ENCODE measurements around the gene RAD51. TPM values are rescaled to one million over a fixed set of nuclear protein-coding genes. Genes with fewer than 3 reads are reported as not detected.
A peak's percentile ranks its signal among the peaks of the same experiment; 100 is the strongest.
"Not testable (repeated sequence)": the region's sequence is repeated elsewhere in the genome, so short reads cannot be mapped to it uniquely, and the experiment has no call there.

Gene RAD51
- total RNA-seq = 1 to 10 TPM; 1.9 to 8.5 (median 4.5) TPM

GRCh38 chr15:40694688-40695468, at the start of gene RAD51:
Gene RAD51 (plus strand): TSS chr15:40695174. CDS start chr15:40698759, 3,585 bp downstream.
- H3K27ac ChIP-seq = peak within 1 kb of the TSS; percentile 97 to 100 (median 99)
- H3K36me3 ChIP-seq = peaks cover 0 to 25% (median 0%) of the 10 kb centered on the region in 3 donors
- peak; percentile 77 for DNase-seq
- TF ChIP-seq POLR2A (IDR thresholded peaks at IDR 0.05) = peak in 2 of 4 donors; percentile 45 to 62
- TF ChIP-seq, protein P1, sequence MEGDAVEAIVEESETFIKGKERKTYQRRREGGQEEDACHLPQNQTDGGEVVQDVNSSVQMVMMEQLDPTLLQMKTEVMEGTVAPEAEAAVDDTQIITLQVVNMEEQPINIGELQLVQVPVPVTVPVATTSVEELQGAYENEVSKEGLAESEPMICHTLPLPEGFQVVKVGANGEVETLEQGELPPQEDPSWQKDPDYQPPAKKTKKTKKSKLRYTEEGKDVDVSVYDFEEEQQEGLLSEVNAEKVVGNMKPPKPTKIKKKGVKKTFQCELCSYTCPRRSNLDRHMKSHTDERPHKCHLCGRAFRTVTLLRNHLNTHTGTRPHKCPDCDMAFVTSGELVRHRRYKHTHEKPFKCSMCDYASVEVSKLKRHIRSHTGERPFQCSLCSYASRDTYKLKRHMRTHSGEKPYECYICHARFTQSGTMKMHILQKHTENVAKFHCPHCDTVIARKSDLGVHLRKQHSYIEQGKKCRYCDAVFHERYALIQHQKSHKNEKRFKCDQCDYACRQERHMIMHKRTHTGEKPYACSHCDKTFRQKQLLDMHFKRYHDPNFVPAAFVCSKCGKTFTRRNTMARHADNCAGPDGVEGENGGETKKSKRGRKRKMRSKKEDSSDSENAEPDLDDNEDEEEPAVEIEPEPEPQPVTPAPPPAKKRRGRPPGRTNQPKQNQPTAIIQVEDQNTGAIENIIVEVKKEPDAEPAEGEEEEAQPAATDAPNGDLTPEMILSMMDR (IDR thresholded peaks at IDR 0.05) = no peak
- WGBS, 2 donors = 0 to 1% methylated on average over 28 to 36 of the region's 81 CpGs
- H3K4me3 ChIP-seq = peak within 1 kb of the TSS; percentile 65 to 86 (median 80)
- H3K9me3 ChIP-seq = no peaks in the 10 kb centered on the region
- H3K27me3 ChIP-seq = no peaks in the 10 kb centered on the region
- H3K4me1 ChIP-seq = peaks cover 13 to 24% (median 18%) of the 10 kb centered on the region in 3 donors
- intact Hi-C loops (cut with DNase I) = no loop called here

DNA sequence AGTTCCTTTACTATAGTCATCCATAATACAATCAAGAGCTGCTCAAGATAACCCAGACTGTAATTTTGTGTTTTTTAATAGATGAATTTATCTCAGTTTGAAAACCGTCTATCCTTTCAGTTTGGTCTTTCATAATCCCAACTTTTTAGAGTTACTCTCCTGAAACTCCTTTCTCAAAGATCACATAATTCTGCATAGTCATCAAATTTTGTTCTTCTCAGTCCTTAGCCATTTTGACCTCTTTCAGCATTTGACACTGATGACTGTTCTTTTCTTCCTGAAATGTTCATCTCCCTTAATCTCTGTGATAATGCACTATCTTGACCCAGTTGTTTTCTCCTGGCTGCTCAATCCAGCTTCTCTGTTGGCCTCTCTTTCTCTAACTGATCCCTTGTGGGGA, 47.5 kb upstream of the RAD51 start:
- no peak for DNase-seq
- Histone ChIP-seq H3K9me3 (no peaks in the 10 kb centered on the region), H3K4me1 (no peaks in the 10 kb centered on the region), H3K27me3 (no peaks in the 10 kb centered on the region), H3K36me3 (no peaks in the 10 kb centered on the region), H3K27ac (no peak overlapping the region), H3K4me3 (no peak overlapping the region)
- intact Hi-C loops (cut with DNase I) = no loop called here
- TF ChIP-seq, protein P1 (IDR thresholded peaks at IDR 0.05) = no peak
- no peak for TF ChIP-seq POLR2A (IDR thresholded peaks at IDR 0.05)
- WGBS, 2 donors = 90 to 92% methylated on average over 1 of the region's 1 CpG

DNA sequence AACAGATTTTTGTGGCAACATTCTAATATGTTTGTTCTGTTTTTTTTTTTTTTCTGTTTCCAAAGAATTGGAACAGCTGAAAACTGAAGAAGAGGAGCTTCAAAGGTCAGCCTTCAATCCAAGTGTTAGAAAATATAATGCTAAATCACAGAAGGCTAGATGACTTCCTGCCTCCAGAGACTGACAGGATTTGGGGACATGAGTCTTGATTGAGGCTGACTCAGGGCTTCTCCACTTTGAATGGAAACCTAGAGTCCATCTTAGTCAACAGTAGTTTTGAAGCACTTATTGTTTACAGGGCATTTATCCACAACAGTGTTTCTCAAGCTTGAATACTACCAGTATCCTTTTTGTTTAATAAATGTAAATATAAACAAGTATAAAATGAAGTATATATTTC, 44.5 kb upstream of the RAD51 start:
- H3K27ac ChIP-seq = no peak overlapping the region
- H3K4me3 ChIP-seq = no peak overlapping the region
- no peak for DNase-seq

GRCh38 chr15:40660686-40661085, 34.3 kb upstream of the RAD51 start:
- intact Hi-C loops (cut with DNase I) = no loop called here
- 88 to 96% methylated on average over 5 of the region's 5 CpGs for WGBS, 2 donors
- Histone ChIP-seq H3K36me3 (no peaks in the 10 kb centered on the region), H3K9me3 (no peaks in the 10 kb centered on the region), H3K4me3 (no peak overlapping the region), H3K27ac (no peak overlapping the region), H3K27me3 (no peaks in the 10 kb centered on the region), H3K4me1 (no peaks in the 10 kb centered on the region)
- no peak for DNase-seq
- TF ChIP-seq, protein P1 (IDR thresholded peaks at IDR 0.05) = no peak
- TF ChIP-seq POLR2A (IDR thresholded peaks at IDR 0.05) = no peak

More for the DNA sequence above, 44.5 kb upstream of the RAD51 start:
- H3K36me3 ChIP-seq = no peaks in the 10 kb centered on the region
- no peaks in the 10 kb centered on the region for H3K27me3 ChIP-seq
- H3K9me3 ChIP-seq = no peaks in the 10 kb centered on the region
- TF ChIP-seq POLR2A (IDR thresholded peaks at IDR 0.05) = no peak
- TF ChIP-seq, protein P1 (IDR thresholded peaks at IDR 0.05) = no peak
- intact Hi-C loops (cut with DNase I) = no loop called here
- H3K4me1 ChIP-seq = no peaks in the 10 kb centered on the region

DNA sequence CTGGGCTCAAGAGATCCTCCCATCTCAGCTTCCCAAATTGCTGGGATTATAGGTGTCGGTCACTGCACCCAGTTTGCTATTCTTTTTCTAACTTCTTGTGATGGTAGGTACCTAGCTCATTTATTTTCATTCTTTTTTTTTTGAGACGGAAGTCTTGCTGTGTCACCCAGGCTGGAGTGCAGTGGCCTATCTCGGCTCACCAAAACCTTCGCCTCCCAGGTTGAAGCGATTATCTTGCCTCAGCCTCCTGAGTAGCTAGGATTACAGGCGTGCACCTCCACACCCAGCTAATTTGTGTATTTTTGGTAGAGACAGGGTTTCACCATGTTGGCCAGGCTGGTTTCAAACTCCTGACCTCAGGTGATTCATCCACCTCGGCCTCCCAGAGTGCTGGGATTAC, 30.1 kb upstream of the RAD51 start:
- WGBS, 2 donors = 94% methylated on average over 7 of the region's 7 CpGs
- Histone ChIP-seq H3K4me3 (no peak overlapping the region), H3K27me3 (no peaks in the 10 kb centered on the region), H3K27ac (no peak overlapping the region), H3K9me3 (no peaks in the 10 kb centered on the region), H3K36me3 (no peaks in the 10 kb centered on the region), H3K4me1 (no peaks in the 10 kb centered on the region)
- no peak for TF ChIP-seq POLR2A (IDR thresholded peaks at IDR 0.05)
- TF ChIP-seq, protein P1 (IDR thresholded peaks at IDR 0.05) = no peak
- no peak for DNase-seq
- intact Hi-C loops (cut with DNase I) = no loop called here

DNA sequence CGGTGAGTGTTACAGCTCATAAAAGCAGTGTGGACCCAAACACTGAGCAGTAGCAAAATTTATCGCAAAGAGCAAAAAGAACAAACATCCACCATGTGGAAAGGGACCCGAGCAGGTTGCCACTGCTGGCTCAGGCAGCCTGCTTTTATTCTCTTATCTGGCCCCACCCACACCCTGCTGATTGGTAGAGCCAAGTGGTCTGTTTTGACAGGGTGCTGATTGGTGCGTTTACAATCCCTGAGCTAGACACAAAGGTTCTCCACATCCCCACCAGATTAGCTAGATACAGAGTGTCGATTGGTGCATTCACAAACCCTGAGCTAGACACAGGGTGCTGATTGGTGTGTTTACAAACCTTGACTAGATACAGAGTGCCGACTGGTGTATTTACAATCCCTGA, 18.7 kb upstream of the RAD51 start:
- DNase-seq; H3K27me3 ChIP-seq; intact Hi-C loops (cut with DNase I); H3K4me3 ChIP-seq; H3K27ac ChIP-seq; H3K9me3 ChIP-seq; H3K36me3 ChIP-seq: not testable (repeated sequence)
- WGBS, 2 donors = 79 to 89% methylated on average over 4 to 6 of the region's 6 CpGs
- H3K4me1 ChIP-seq = peaks cover 0 to 16% (median 0%) of the 10 kb centered on the region in 3 donors

- intact Hi-C loops (cut with DNase I); H3K27ac ChIP-seq; DNase-seq; H3K36me3 ChIP-seq; H3K9me3 ChIP-seq; H3K27me3 ChIP-seq; H3K4me3 ChIP-seq: not testable (repeated sequence)
- 100% methylated on average over 3 of the region's 38 CpGs; no CpG with 5 or more reads in 1 of the 2 donors for WGBS, 2 donors
- peaks cover 0 to 16% (median 0%) of the 10 kb centered on the region in 3 donors for H3K4me1 ChIP-seq
Observed at GRCh38 chr15:40676906-40677305, 18.1 kb upstream of the RAD51 start.

All from esophagus squamous epithelium (tissue), 5 donors.